Measurements from ENCODE around the gene EMILIN1.
"Not testable (repeated sequence)": the region's sequence is repeated elsewhere in the genome, so short reads cannot be mapped to it uniquely, and the experiment has no call there.

- not testable (repeated sequence) for TF ChIP-seq CTCF (conservative IDR thresholded peaks at IDR 0.05 in 1 of 2, IDR thresholded peaks at IDR 0.05 in 1 of 2; ENCODE audit: low read depth in 1 of 2, low read length in 2 of 2); EZH2 (IDR thresholded peaks at IDR 0.05; ENCODE audit: low read length, missing control alignments)
These were observed 40.9 kb downstream of the EMILIN1 start for GRCh38 chr2:27119330-27119670.

Measured in fibroblast of lung (primary cell).